ENCODE measurements around the gene INA.

GRCh38 chr10:103262229-103262628 is 14.7 kb upstream of the INA start:
- TF ChIP-seq CTCF (IDR thresholded peaks at IDR 0.05), result no peak
- no peak for TF ChIP-seq POLR2A (IDR thresholded peaks at IDR 0.05)

Measured in suprapubic skin (tissue), 3 donors.